Psoas muscle (tissue), 8 donors: Measurements from ENCODE around the gene KCNJ16. TPM values are rescaled to one million over a fixed set of nuclear protein-coding genes. Genes with fewer than 3 reads are reported as not detected.

Experiments used
- ATAC-seq, 4 donors: fragments of 200-7000 bp; cut with Tn5 transposase; one replicate each; pipeline ENCODE4 v1.9.1; 2020; ENCODE audit warnings: moderate library complexity in 3 of 4, mild to moderate bottlenecking in 2 of 4
- DNase-seq, 2 donors: peaks; one replicate each; pipeline ENCODE4 v3.0.0-alpha.2; 2020
- H3K27ac ChIP-seq: fragments of 200-600 bp; one replicate; pipeline ENCODE4 v1.8.0; 2022
- H3K27me3 ChIP-seq, 3 donors: fragments of 200-600 bp in 1 of 3; one replicate each; pipeline versions ENCODE4 v1.6.1 to v1.8.0; 2013 to 2022; ENCODE audit warnings: low read length in 2 of 3, mild to moderate bottlenecking in 2 of 3, moderate library complexity in 1 of 3; ENCODE audit not compliant: insufficient read depth in 3 of 3
- H3K36me3 ChIP-seq, 2 donors: fragments of 200-600 bp in 1 of 2; one replicate each; pipeline versions ENCODE4 v1.6.1 to v1.8.0; 2013 to 2022; ENCODE audit warnings: low read depth in 1 of 2, mild to moderate bottlenecking in 1 of 2, moderate library complexity in 1 of 2; ENCODE audit not compliant: insufficient read depth in 1 of 2
- H3K4me1 ChIP-seq: fragments of 200-600 bp; one replicate; pipeline ENCODE4 v1.8.0; 2022
- H3K4me3 ChIP-seq: fragments of 200-600 bp; one replicate; pipeline ENCODE4 v1.8.0; 2022; ENCODE audit warnings: mild to moderate bottlenecking
- H3K9me3 ChIP-seq: fragments of 200-600 bp; one replicate; pipeline ENCODE4 v1.8.0; 2022
- WGBS, 3 donors: extraction: QIAGEN DNeasy Blood & Tissue Kit; methylation state at CpG; one replicate each; pipeline versions ENCODE4 v1.1.6 to v1.1.7; 2013; 5-methylcytosine and 5-hydroxymethylcytosine counted together
- intact Hi-C, 2 donors: fragments of 100-400 bp; cut with DNase I; formaldehyde crosslinking; loops; one replicate each; pipeline versions ENCODE4 v1.11.0 to v1.14.2; 2022
- polyA plus RNA-seq, 3 donors: library from polyadenylated mRNA; stranded (reverse); fragments of 200-250 nt; gene quantifications; one replicate each; pipeline ENCODE4 v1.2.3, GENCODE V29; 2013
- total RNA-seq, 4 donors: library from RNA; stranded (reverse); fragmentation: NEBNext Ultra II Directional in 2 of 4; extraction: Animal tissue kit (Norgen Biotek cat#: 25700) in 2 of 4; gene quantifications; one replicate each; pipeline versions ENCODE4 v1.2.1 to v1.2.4, GENCODE V29; 2021 to 2023
- TF ChIP-seq, protein P1 (sequence below): fragments of 200-600 bp; IDR thresholded peaks from one replicate; pipeline ENCODE4 v1.8.0; 2022; ENCODE audit warnings: antibody characterized with exemption
- donor health status: healthy with polysubstance abuse.
- donor health status: DM: no; HTN: no; CAD: no; lungs with moderate emphysema.
- donor health status: Bipolar disorder and iron deficiency.
- donor health status: healthy.
- donor health status: DM: yes; HTN: yes; CAD: no.
- donor health status: DM: no; HTN: no; CAD: no.
- donor health status: DM: no; HTN: no; CAD: no.
- donor health status: DM: yes; HTN: yes; CAD: no.

Gene KCNJ16
- total and polyA plus RNA-seq, 7 donors, result 0.04 to 0.27 TPM; not detected in 5

- intact Hi-C loops, result no loop called here
- DNase-seq, result no peak
- Histone ChIP-seq H3K4me1 (no peaks in the 10 kb centered on the region), H3K27ac (no peak overlapping the region), H3K4me3 (no peak overlapping the region), H3K27me3 (no peaks in the 10 kb centered on the region), H3K9me3 (no peaks in the 10 kb centered on the region), H3K36me3 (no peaks in the 10 kb centered on the region)
- 50 to 71% (median 52%) methylated on average over 7 of the region's 7 CpGs for WGBS, 3 donors
- TF ChIP-seq, protein P1, sequence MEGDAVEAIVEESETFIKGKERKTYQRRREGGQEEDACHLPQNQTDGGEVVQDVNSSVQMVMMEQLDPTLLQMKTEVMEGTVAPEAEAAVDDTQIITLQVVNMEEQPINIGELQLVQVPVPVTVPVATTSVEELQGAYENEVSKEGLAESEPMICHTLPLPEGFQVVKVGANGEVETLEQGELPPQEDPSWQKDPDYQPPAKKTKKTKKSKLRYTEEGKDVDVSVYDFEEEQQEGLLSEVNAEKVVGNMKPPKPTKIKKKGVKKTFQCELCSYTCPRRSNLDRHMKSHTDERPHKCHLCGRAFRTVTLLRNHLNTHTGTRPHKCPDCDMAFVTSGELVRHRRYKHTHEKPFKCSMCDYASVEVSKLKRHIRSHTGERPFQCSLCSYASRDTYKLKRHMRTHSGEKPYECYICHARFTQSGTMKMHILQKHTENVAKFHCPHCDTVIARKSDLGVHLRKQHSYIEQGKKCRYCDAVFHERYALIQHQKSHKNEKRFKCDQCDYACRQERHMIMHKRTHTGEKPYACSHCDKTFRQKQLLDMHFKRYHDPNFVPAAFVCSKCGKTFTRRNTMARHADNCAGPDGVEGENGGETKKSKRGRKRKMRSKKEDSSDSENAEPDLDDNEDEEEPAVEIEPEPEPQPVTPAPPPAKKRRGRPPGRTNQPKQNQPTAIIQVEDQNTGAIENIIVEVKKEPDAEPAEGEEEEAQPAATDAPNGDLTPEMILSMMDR, result no peak
- no peak for ATAC-seq
Observed at GRCh38 chr17:70080541-70081347, 5.7 kb downstream of the KCNJ16 start.

DNA sequence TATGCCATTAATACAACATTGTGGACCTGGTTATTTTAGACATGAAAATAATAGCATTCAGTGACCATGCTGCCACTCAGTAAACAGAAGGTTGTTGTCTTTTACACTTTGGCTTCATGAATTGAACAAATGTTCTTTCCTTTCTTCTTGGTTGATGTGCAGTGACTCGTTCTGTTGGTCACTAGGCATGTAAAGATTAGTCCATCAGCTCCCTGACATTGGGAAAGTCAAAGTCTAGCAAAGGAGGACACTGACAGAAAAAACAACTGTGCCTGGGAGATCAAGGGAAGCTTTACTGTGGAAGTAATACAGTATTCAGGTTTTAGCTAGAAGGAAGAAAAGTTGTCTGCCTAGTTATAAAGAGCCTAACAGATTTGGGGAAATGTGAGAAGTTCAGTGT is 6.9 kb downstream of the KCNJ16 start:
- 47 to 73% (median 47%) methylated on average over 1 of the region's 1 CpG for WGBS, 3 donors
- intact Hi-C loops, result no loop called here

DNA sequence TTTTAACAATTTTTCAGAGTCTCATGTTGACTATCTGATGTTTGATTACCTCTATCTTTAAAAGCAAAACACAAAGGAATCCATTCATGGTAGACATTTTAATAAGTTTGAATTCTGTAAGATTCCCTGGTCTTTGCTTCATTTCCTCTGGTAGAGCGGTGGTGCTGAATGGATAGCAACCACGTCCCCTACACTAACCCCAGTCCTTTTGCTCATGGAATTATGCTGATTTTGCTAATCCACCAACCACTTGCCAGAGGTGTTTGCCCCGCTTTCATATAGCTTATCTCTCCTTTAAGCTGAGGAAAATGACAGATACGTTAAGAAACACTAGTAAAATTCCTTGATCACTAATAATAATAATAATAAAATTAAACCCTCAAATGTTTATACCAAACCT is 9.5 kb downstream of the KCNJ16 start:
- Histone ChIP-seq H3K36me3 (no peaks in the 10 kb centered on the region), H3K27ac (no peak overlapping the region), H3K4me3 (no peak overlapping the region), H3K9me3 (no peaks in the 10 kb centered on the region), H3K27me3 (no peaks in the 10 kb centered on the region), H3K4me1 (no peaks in the 10 kb centered on the region)
- DNase-seq, result no peak
- WGBS, 3 donors, result 59 to 66% (median 63%) methylated on average over 4 of the region's 4 CpGs
- no peak for ATAC-seq
- intact Hi-C loops, result no loop called here
- TF ChIP-seq, protein P1, result no peak

More for the DNA sequence above, 6.9 kb downstream of the KCNJ16 start:
- Histone ChIP-seq H3K4me1 (no peaks in the 10 kb centered on the region), H3K4me3 (no peak overlapping the region), H3K36me3 (no peaks in the 10 kb centered on the region), H3K27me3 (no peaks in the 10 kb centered on the region), H3K9me3 (no peaks in the 10 kb centered on the region), H3K27ac (no peak overlapping the region)
- TF ChIP-seq, protein P1, result no peak
- DNase-seq (no peak), ATAC-seq (no peak)

GRCh38 chr17:70086516-70086915 is 11.5 kb downstream of the KCNJ16 start:
- Histone ChIP-seq H3K36me3 (no peaks in the 10 kb centered on the region), H3K4me1 (no peaks in the 10 kb centered on the region), H3K27me3 (no peaks in the 10 kb centered on the region), H3K4me3 (no peak overlapping the region), H3K9me3 (no peaks in the 10 kb centered on the region), H3K27ac (no peak overlapping the region)
- intact Hi-C loops, result no loop called here
- TF ChIP-seq, protein P1, result no peak
- ATAC-seq (no peak), DNase-seq (no peak)
- 66 to 79% (median 70%) methylated on average over 2 of the region's 2 CpGs for WGBS, 3 donors
